ENCODE measurements around the gene KCNK15. TPM values are rescaled to one million over a fixed set of nuclear protein-coding genes. Genes with fewer than 3 reads are reported as not detected.
A peak's percentile ranks its signal among the peaks of the same experiment; 100 is the strongest.

The KCNK15 gene
- total and polyA plus RNA-seq, 12 donors = 0.13 to 0.82 (median 0.38) TPM

DNA sequence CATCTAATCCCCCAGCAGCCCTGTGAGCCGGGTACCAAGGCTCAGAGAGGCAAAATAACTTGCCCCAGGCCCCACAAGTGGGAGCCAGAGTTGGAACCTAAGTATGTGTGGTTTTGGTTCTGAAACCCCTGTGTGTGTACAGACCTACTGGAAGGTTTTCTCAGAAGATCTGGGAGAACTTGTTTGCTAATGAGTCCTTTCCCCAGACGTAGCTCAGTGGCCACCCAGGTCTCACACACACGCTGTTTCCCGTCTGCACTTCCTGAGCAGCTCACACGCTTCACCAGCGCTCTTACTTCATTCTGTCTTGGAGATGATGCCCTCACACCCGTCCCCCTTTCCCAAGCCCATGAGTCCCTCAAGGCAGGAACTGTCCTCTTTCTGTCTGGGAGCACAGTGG, 22.3 kb upstream of the KCNK15 start:
- Histone ChIP-seq H3K9me3 (no peaks in the 10 kb centered on the region), H3K36me3 (no peaks in the 10 kb centered on the region), H3K4me1 (peaks cover 0 to 21% (median 7%) of the 10 kb centered on the region in 9 donors), H3K4me3 (no peak overlapping the region), H3K27me3 (no peaks in the 10 kb centered on the region), H3K27ac (peak overlapping the region in 1 of 10 donors; percentile 38)
- DNase-seq = no peak
- intact Hi-C loops (cut with DNase I) = no loop called here
- no peak for TF ChIP-seq CTCF (IDR thresholded peaks at IDR 0.05)
- ATAC-seq = no peak
- WGBS, 2 donors = 74 to 81% methylated on average over 7 of the region's 7 CpGs

DNA sequence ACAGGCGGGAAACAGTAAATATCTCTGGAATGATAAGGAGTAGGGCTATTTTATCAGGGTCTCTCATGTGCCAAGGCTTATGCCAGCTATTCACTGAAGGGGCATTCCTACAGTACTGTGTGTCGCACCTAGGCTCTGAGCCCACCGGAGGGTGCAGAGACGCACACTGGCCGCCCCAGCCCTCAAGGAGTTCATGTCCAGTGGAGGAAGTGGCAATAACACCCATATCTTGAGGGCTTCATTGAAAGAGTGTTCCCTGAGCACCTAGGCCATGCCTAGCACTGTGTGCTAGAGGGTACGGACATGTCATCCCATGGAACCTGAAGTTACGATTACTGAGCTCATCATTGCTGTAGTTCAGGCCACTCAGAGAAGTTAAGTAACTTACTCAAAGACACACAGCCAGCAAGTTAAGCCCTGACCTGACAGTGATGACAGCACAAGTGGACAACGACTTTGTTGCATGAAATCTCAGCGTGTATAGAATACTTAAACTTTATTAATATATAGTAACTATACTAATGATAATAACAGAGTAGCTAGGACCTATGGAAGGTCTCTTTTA, 21.8 kb upstream of the KCNK15 start:
- WGBS, 2 donors = 83 to 87% methylated on average over 9 of the region's 9 CpGs
- no peak for TF ChIP-seq CTCF (IDR thresholded peaks at IDR 0.05)
- Histone ChIP-seq H3K27me3 (no peaks in the 10 kb centered on the region), H3K4me3 (no peak overlapping the region), H3K4me1 (peaks cover 0 to 21% (median 12%) of the 10 kb centered on the region in 9 donors), H3K9me3 (no peaks in the 10 kb centered on the region), H3K27ac (peak overlapping the region in 1 of 10 donors; percentile 38), H3K36me3 (no peaks in the 10 kb centered on the region)
- intact Hi-C loops (cut with DNase I) = no loop called here
- ATAC-seq (no peak), DNase-seq (no peak)

GRCh38 chr20:44724423-44725091, 21.1 kb upstream of the KCNK15 start:
- Histone ChIP-seq H3K27me3 (no peaks in the 10 kb centered on the region), H3K4me1 (peaks cover 3 to 27% (median 18%) of the 10 kb centered on the region in 9 donors), H3K4me3 (no peak overlapping the region), H3K27ac (no peak overlapping the region), H3K9me3 (no peaks in the 10 kb centered on the region), H3K36me3 (no peaks in the 10 kb centered on the region)
- WGBS, 2 donors = 46 to 48% methylated on average over 26 of the region's 26 CpGs
- intact Hi-C loops (cut with DNase I) = no loop called here
- no peak for DNase-seq
- TF ChIP-seq CTCF (IDR thresholded peaks at IDR 0.05) = no peak
- no peak for ATAC-seq

DNA sequence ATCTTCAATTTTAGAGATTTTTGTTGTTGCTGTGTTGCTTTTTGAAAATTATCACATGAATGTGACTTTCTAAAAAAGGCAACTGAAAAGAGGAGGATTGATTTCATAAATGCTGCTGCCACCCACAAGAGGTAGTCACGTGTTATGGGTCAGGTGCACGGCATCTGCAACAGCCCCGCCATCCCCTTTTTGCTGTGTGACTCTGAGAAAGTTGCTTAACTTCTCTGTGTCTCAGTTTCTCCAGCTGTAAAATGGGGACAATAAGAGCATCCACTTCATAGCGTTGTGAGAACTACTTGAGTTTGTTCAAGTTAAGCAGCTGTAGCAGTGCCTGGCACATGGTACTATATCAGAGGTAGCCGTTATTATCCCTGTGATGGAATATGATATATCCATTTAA, 19.8 kb upstream of the KCNK15 start:
- DNase-seq (no peak), ATAC-seq (no peak)
- intact Hi-C loops (cut with DNase I) = no loop called here
- H3K4me3 ChIP-seq = no peak overlapping the region
- WGBS, 2 donors = 69 to 82% methylated on average over 5 of the region's 5 CpGs
- no peak overlapping the region for H3K27ac ChIP-seq
- H3K9me3 ChIP-seq = no peaks in the 10 kb centered on the region
- no peak for TF ChIP-seq CTCF (IDR thresholded peaks at IDR 0.05)
- no peaks in the 10 kb centered on the region for H3K27me3 ChIP-seq
- H3K36me3 ChIP-seq = no peaks in the 10 kb centered on the region
- peaks cover 3 to 32% (median 12%) of the 10 kb centered on the region in 9 donors for H3K4me1 ChIP-seq
